Muscle of back (tissue), 11 donors: ENCODE measurements around the gene LRP1B. TPM values are rescaled to one million over a fixed set of nuclear protein-coding genes. Genes with fewer than 3 reads are reported as not detected.

Source experiments
- DNase-seq, 3 donors: peaks; one replicate each; pipeline versions ENCODE4 v3.0.0 to v3.0.0-alpha.2; 2013
- polyA plus RNA-seq, 10 donors: library from polyadenylated mRNA; unstranded; fragments of 120-200 nt; gene quantifications; one replicate each; pipeline ENCODE4 v1.2.1, GENCODE V29; 2013; ENCODE audit not compliant: insufficient read length in 10 of 10

LRP1B gene
- polyA plus RNA-seq, 10 donors = 0.94 to 2.8 (median 1.9) TPM

DNA sequence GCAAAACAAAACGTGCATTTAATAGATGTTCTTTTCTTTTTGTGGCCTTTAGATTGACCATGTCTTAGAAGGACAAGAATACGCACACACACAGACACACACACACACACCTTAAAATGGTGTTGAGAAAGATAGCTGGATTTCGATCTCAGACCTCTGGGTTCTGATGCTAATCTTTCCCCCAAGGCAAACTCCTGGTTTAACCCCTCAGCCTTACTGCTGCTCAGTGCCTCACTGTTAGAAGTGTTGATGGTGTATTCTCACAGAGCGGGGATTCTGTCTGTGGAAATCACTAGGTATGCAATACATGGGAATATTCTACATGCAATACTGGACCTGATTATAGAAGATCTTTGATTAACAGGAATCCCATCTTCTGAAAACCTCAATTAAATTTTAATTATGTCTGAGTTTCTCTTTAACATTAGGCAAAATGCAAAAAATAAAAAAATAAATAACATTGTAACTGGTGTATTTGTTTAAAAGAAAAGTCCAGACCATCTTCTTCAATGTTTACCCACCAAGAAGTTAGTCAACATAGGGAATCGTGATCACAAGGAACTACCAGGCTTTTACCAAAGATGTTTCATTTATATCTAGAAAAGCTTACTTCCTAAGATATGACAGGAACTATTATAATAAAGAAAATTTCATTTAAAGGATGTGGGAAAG is 613.5 kb downstream of the LRP1B start:
- no peak for DNase-seq

DNA sequence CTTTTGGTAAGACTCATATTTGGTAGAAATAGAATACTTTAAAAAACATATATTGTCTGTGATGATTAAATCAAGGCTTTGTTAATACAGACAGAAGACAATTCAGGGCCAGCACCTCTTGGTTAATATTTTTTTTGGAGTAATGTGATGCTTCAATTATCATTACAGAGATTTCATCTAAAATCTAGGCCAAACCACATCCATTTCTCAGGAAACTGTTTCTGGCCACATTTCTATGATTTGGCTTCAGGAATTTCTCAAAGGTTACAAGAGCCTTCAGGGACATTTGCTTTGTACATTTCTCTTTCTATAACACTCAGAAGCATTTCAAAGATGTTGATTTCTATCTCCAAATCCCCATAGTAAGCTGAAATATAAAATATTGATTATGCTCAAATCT is 614.9 kb downstream of the LRP1B start:
- no peak for DNase-seq

DNA sequence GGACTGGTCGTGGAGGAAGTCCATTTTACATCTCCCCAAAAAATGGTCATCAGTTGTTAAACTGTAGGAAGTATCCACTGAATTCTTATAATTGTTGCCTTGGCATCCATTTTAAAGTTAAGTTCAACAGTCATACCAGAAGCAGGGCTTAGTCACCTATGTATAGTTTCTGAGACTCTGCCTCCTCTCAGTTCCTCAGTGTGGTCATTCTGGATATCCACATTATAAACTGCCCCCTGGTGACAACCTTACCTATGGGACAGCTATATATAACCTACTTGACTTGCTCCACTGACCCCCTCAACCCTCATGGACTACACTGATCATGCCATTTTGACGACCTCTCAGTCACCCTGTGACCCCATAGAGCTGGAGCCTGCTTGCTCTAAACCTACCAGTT is 617.0 kb downstream of the LRP1B start:
- no peak for DNase-seq

DNA sequence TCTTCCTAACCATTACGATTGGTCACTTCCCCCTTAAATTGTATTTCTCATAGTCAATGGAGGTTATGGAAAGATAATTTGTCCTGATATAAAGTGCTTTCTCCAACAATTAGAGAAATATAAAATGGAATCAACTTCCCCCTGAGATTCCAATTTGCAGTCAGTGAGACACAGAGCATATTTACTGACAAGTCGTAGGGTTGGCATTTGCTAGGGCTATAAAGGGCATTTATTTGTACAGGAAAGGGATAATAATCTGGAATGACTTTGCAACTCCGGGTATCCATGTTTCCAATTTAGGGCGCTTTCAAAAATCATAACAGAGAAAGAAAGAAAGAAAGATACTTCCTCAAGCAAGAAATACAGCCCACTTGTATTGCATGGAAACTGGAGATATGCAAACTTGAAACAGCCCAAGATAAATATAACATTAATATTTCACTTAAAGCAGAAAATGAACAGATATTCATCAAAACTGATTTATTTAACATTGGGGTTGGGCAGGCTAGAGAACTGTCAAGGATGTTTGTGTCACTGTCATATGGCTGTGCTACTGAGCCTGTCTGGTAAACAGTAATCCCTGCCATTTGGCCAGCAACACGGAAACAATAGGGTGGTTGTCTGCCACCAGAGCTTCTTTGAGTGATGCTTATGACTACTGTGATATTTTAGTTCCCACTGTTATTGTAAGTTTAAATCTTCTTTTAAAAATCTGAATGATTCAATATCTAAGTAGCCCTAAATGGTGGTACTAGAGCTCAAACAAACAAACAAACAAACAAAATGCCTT is 621.8 kb downstream of the LRP1B start:
- no peak for DNase-seq

DNA sequence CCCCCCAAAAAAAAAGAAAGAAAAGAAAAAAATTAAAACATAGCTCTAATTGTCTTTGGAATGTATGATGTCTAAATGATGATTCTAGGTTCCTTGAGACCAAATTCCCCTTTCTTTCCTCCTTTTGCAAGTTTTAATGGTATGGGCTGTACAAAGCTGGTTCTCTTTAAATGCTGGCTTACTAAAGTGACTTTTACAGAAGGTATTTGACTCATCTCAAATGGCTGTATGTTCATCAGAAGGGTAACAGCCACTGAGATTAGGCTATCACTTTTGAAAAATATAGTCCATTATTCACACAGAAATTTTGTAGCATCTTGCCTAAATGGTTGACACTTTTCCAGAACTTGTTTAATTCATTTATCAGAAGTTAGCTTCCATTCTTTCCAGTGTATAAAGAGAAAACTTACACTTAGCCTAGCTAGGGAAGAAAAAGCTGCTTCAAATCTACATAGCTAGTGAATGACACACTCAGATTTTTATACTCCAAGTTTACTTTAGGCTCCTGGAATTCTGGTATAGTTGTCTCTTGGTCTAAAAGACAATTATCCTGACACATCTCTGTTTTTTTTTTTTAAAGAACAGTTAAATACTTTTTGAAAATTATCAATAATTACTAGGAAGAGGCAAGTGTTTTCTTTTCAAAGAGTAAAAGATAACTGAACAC is 622.6 kb downstream of the LRP1B start:
- no peak for DNase-seq

DNA sequence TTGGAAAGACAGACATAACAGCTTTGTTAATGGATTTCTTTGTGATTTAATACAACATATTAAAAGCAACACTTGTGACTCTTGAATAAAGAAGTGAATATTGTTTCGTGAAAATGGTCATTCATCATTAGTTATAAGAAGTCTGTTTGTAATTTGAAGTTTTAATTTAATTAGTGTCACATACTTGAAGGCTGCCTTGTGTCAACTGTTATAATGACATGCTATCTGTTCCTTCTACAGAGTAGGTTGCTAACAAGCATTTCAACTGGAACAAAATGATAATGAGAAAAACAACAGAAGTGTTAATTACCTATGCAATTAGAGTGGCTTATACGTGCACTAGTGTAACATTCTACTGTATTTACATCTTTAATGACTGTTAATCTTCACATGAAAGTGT is 624.7 kb downstream of the LRP1B start:
- no peak for DNase-seq

DNA sequence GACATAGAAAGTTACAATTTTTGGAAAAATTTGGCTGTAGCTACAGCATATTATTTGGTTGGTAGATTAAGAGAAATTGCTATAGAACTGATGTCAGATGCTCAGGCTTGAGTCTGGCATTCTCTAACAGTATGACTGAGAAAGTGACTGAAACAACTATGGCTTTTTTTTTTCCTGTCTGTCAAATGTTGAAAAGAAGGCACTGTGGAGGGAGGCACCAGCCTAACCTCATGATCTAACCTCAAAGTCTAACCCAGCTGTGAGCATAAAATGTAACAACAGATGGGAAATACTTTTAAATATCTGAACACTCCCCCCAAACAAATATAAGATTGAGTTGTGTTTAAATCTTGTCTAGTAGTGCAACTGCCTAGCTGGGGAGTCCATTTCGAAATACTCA is 629.1 kb downstream of the LRP1B start:
- no peak for DNase-seq

DNA sequence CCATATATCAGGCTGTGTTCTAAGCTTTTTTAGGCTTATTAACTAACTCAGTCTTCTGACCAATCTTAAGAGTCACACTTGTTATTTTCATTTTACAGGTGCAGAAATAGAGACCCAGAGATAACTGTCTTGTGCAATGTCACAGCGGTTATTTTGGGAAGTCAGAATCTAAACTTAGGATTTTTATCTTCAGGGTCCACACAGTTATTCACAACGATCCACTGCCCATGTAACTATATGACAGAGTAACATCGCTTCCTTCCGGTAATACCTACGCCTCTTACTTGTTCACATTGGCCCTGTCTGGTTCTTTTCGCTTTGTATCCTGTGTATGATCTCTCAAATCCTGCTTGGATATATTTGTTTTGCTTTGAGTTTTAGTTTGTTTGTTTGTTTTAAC is 631.7 kb downstream of the LRP1B start:
- no peak for DNase-seq

DNA sequence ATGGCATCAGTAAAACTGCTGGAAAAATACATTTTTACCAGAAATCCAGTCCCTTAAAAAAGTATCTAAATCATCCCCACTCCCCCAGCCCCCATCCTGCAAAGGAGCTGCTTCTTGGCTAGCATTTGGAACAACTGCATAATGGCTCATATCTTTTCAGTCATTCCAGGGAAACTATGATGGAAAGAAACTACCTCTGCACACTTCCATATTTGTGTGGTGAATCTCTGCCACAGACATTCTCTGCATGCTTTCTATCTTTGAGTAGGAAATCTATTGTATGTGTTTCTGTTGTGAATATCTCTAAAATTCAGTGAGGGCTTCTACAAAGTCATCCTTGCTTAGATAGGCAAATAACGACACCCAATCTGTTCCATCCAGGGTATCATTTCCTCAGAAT is 632.3 kb downstream of the LRP1B start:
- peak in 1 of 3 donors; percentile 12 for DNase-seq

DNA sequence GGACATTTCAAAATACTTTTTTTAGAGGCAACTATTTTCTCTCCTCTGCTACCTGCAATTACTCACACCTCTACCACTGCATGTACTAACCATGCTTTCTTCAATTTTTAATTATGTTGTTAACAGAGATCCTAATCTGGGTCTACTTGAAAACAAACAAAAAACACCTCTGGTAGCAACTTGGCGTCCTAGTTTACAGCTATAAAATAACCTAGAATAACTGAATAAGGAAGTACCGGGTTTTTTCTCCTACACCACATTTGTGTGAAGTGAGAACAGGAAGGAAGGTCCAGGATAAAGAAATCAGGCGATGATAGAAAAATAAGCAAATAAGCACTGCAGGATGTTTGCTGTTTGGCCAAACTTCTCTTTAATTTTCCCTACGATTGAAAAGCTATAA is 633.5 kb downstream of the LRP1B start:
- no peak for DNase-seq

DNA sequence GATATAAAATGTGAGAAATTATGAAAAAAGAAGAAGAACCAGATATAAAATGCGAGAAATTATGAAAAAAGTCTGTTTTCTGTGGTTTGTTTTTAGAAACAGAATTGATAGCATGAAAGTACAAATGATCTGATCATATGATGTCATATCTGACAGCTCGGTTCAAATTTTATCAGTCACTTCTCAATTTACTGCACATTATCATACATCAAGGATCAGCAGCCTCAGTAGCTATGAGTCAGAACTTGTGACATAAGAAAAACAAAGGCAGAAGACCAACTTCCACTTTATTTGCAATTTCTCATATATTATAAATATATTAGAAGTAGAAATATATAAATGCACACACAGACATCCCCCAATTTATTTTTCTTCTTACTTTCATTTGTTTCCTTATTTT is 634.0 kb downstream of the LRP1B start:
- no peak for DNase-seq

DNA sequence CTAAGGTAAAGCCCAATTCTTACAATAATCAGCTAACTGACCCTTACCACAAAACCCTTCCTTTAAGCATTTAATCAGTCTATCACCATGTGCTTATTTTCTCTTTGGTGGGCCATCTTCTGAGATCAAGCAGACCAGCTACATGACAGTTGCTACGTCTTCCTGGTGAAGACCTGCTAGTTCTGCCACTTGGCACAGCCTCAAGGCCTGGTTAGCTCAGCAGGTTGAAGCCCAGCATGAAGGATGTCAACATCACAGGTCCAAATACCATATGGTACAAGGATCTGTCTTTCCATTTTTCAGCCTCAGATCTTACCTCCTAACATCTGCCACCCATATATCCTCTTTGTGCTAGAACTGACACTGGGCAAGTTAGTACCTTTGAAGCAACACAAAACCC is 636.9 kb downstream of the LRP1B start:
- no peak for DNase-seq

DNA sequence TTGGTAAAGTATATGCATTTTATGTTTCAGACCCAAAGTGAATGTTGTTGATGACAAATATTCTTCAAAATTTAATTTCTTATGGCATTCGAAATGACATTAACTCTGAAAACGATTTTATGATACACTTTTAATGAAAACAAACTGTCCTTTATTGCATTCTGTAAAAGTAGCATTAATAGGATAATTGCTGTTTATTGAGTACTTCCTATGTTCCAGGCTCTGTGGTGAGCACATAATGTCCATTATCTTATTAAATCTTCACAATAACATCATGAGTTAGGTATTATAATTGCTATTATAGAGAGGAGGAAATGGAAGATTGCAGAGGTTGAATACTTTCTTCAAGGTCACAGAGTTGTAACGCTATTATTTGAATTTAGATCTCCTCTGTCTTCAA is 638.0 kb downstream of the LRP1B start:
- DNase-seq = no peak

DNA sequence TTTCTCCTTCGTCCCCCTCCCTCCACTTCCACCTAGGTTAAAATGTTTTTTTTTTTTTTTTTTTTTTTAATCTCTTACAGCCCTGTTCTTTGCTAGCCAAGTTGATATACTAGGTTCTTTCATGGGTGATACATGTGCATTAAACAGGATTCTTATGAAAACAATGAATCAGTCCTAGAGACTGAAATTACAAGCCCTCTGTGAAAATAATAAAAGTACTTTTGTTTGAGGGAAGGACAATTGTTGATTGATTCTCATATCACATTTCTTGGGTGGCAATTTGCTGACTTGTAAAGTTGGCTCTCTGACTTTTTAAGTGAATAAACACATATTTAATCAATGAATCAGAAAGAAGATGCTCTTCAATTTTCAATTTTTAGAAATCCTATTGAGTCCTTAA is 639.9 kb downstream of the LRP1B start:
- no peak for DNase-seq

DNA sequence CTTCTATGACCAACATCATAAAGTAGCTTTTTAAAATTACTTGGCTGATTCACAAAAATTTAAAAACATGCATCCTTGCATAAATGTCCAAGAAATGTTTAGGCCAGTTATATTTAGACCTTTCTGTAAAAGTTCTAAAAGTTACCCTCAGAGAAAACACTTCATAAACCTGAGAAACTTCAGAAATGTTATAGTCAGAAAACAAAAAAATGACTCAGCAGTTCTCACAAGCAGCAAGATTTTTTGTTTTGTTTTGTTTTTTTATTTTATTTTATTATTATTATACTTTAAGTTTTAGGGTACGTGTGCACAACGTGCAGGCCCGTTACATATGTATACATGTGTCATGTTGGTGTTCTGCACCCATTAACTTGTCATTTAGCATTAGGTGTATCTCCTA is 648.1 kb downstream of the LRP1B start:
- no peak for DNase-seq

DNA sequence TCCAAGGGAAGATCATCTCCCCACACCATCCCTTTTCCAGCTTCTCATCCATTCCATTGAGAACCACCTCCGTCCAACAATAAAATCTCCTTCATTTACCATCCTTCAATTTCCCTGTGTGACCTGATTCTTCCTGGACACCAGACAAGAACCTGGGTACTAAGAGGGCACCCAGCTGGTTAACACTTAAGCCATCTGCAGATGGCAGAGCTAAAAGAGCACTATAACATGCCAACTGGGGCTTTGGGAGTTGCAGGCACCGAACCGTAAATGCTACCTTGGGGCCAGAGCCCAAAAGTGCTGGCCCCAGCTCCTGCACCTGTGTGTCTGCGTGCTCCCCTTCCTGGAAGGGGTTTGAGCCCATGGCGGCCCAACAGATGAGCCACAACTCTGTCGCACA is 655.0 kb downstream of the LRP1B start:
- DNase-seq = no peak

DNA sequence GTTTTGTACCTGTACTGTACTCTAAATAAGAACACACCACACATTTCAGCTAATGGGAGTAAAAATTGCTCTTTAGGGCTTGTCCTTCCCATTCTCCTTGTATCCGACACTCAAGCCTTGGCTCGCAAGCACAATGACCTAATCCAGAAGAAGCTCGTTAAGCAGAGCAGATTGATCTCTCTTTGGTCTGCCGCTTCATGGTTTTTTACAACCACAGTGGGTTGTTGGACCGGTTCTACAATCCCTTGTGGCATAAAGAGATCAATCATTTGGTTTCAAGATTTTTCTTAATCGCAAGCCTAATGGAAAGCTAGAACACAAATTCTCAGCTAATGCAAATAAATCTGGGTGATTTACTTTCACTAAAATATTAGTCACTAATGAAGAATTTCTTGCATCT is 662.1 kb downstream of the LRP1B start:
- no peak for DNase-seq

DNA sequence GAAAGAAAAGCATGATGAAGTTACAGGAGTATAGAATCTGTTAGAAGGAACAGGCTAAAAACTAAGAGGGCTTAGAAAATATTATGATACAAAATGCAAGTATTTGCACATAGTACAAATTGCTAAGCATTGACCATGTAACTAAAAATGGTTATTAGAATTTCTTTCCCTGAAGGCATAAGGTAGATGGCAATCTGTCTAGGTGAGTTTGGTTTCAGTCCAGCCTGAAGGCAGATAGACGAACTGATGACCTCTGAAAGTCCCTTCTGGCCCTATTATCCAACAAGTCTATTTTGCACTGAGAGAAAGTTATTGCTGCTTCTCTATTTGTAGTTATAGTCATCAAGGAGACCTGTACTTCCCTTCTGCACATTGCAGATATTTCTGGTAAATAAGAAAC is 663.5 kb downstream of the LRP1B start:
- DNase-seq = no peak

DNA sequence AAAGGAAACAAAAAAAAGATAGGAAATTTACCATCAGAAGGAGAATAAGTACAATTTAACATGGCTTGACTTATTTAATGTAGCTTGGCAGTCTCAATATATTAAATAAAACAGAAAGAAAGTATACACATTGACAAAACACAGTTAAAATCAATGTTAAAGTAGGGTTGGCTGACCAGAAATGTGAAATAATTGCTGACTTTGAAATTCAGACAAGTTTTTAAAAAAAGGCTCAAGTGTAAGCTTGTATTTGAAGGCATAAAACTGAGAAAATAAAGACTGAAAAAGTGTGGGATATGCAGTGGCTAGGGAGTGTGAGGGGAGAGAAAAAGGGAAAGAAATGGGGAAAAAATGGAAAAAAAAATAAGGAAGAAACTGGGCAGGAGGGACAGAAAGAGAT is 665.8 kb downstream of the LRP1B start:
- DNase-seq = no peak

DNA sequence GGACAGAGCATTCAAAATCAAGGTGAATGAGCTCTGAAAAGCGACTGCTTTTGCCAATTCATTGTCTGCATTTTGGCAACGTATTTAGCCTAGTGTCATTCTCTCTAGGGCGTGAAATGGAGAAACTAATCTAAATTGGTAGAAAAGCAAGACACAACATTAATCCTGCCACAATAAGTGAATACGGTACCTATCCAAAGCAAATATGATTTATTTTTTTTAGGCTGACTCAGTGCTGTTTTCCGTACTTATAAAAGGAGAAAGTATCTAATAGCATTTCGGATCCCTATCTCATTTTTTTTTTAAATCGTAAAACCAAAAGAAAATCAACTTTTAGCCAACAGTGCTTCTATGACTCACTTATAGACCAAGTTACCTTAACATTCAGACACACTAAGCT is 672.5 kb downstream of the LRP1B start:
- no peak for DNase-seq

DNA sequence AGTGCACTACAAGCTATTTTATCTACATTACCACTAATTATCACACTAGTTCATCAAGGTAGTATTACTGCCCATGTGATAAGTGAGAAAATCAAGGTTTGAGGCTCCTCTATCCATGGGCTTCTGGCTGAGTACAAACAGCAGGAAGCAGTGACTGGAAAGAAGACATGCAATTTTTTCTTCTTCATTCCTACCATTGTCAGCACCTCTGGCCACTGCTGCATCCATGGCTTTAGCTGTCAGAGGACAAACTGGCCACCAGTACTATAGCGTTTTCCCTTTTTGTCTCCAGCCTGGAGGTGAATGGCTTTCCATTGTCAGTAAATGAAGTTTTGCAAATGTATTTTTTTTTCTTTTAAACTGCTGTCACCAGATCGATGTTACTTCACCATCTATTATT is 674.9 kb downstream of the LRP1B start:
- no peak for DNase-seq

DNA sequence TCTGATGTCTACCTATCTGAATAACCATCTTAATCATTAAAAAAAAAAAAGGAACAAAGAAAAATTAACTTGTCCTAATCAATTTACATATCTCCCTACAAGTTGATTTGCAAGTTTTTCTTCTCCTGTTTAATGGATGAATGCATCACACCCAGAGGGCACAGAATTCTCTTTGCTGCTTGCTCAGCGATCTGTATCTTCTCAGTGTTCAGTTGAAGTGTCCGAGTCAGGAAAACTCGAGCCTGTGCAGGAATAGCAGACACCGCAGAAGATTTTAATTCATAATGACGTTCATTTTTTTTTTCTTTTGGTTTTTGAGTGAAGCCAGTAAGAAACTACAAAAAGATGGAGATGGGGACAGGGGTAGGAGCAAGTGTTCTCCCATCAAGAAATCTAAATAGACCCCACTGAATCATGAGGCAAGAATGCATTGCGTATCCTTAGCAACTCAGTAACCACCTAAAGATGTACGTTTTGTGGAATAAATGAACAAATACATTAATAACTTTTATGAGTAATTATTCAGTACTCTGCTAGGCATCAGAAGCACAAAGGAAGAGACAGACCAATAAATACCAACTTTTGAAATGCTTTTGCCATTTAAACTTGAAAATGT is 675.5 kb downstream of the LRP1B start:
- no peak for DNase-seq
